Hepatocyte (in vitro differentiated cells): ENCODE data around the gene SMC6. TPM values are rescaled to one million over a fixed set of nuclear protein-coding genes. Genes with fewer than 3 reads are reported as not detected.

ENCODE experiments used
- DNase-seq: peaks from one replicate; pipeline ENCODE4 v3.0.0-alpha.2; 2016; ENCODE audit warnings: low spot score
- H2AFZ ChIP-seq: fragments of 200-600 bp; sonication (generic); 2 replicates; pipeline ENCODE4 v1.6.0; 2016; ENCODE audit warnings: antibody characterized with exemption, mild to moderate bottlenecking
- H3K27ac ChIP-seq: fragments of 200-600 bp; sonication (generic); 2 replicates; pipeline ENCODE4 v1.5.1; 2016; ENCODE audit warnings: mild to moderate bottlenecking
- H3K27me3 ChIP-seq: fragments of 200-600 bp; sonication (generic); 2 replicates; pipeline ENCODE4 v1.6.1; 2016
- H3K36me3 ChIP-seq: fragments of 200-600 bp; sonication (generic); replicated peaks from 2 replicates; pipeline ENCODE4 v1.5.1; 2016; ENCODE audit warnings: low read depth; ENCODE audit not compliant: insufficient read depth
- H3K4me1 ChIP-seq: fragments of 200-600 bp; sonication (generic); 2 replicates; pipeline ENCODE4 v1.5.1; 2016; ENCODE audit warnings: mild to moderate bottlenecking, moderate library complexity; ENCODE audit not compliant: insufficient read depth
- H3K4me2 ChIP-seq: fragments of 200-600 bp; sonication (generic); 2 replicates; pipeline ENCODE4 v1.6.0; 2016
- H3K4me3 ChIP-seq: fragments of 200-600 bp; sonication (generic); 2 replicates; pipeline ENCODE4 v1.5.1; 2016; ENCODE audit warnings: mild to moderate bottlenecking
- H3K79me2 ChIP-seq: fragments of 200-600 bp; sonication (generic); 2 replicates; pipeline ENCODE4 v1.6.0; 2017; ENCODE audit warnings: mild to moderate bottlenecking
- H3K9me2 ChIP-seq: fragments of 200-600 bp; sonication (generic); replicated peaks from 2 replicates; pipeline ENCODE4 v1.6.0; 2017; ENCODE audit warnings: mild to moderate bottlenecking; ENCODE audit not compliant: insufficient read depth
- H3K9me3 ChIP-seq: fragments of 200-600 bp; sonication (generic); 2 replicates; pipeline ENCODE4 v1.5.1; 2016; ENCODE audit warnings: low read depth, mild to moderate bottlenecking
- H4K20me1 ChIP-seq: fragments of 200-600 bp; sonication (generic); 2 replicates; pipeline ENCODE4 v1.6.0; 2016; ENCODE audit warnings: mild to moderate bottlenecking; ENCODE audit not compliant: insufficient read depth, poor library complexity, severe bottlenecking
- EZH2 ChIP-seq: fragments of 200-600 bp; sonication (generic); IDR thresholded peaks from 2 replicates; pipeline ENCODE4 v1.6.1; 2016; ENCODE audit warnings: antibody characterized with exemption, mild to moderate bottlenecking, borderline replicate concordance
- EZH2phosphoT487 ChIP-seq: fragments of 200-600 bp; sonication (generic); IDR thresholded peaks from one replicate; pipeline ENCODE4 v1.6.1; 2018; ENCODE audit warnings: antibody characterized with exemption, mild to moderate bottlenecking, low read depth, moderate library complexity; ENCODE audit not compliant: unreplicated experiment, severe bottlenecking
- WGBS: methylation state at CpG from one replicate; pipeline ENCODE4 v1.1.6; 2016; ENCODE audit warnings: low lambda C conversion rate; ENCODE audit errors: missing lambda C conversion rate; 5-methylcytosine and 5-hydroxymethylcytosine counted together
- polyA plus RNA-seq: library from polyadenylated mRNA; unstranded; fragments of >200 nt; fragmentation: Nextera tagmentation; extraction: Ambion mirVana; gene quantifications from 2 replicates; pipeline ENCODE4 v1.2.1, GENCODE V29; 2016
- total RNA-seq: library from RNA; depleted of rRNA; stranded (reverse); fragments of >200 nt; gene quantifications from 2 replicates; pipeline ENCODE4 v1.2.3, GENCODE V29; 2014
- TF ChIP-seq, protein P1 (sequence below): fragments of 200-600 bp; sonication (generic); IDR thresholded peaks from 2 replicates; pipeline ENCODE4 v1.5.1; 2016; ENCODE audit warnings: antibody characterized with exemption, mild to moderate bottlenecking; ENCODE audit not compliant: poor library complexity

The SMC6 gene
- total and polyA plus RNA-seq, 2 experiments from 2014 or later: 8.9 to 13.4 TPM

DNA sequence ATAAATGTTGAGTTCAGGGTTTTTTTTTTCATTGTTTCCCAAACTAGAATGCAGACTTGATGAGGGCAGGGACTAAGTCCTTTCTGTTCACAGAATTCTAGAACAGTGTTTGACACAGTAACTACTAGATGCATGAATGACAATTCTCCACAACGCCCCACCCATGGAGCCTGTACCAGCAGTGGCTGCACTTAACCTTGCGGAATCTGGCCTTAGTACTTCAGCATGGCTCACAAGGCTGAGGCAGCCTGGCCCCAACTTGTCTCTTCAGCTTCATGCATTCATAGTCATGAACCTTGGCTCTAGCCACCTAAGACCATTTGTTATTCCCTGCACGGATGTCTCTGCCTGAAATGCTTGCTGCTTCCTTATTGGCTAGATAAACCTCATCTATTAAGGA lies 33.1 kb upstream of the SMC6 start:
- Histone ChIP-seq H3K4me1 (peaks cover 16% of the 10 kb centered on the region), H3K9me3 (no peaks in the 10 kb centered on the region), H3K27ac (no peak overlapping the region), H4K20me1 (no peaks in the 10 kb centered on the region), H3K4me2 (no peak overlapping the region), H2AFZ (no peak overlapping the region), H3K36me3 (no peaks in the 10 kb centered on the region), H3K4me3 (no peak overlapping the region), H3K27me3 (no peaks in the 10 kb centered on the region), H3K79me2 (no peaks in the 10 kb centered on the region), H3K9me2 (no peaks in the 10 kb centered on the region)
- WGBS: 90% methylated on average over 3 of the region's 3 CpGs
- no peak for TF ChIP-seq EZH2phosphoT487
- TF ChIP-seq, protein P1, sequence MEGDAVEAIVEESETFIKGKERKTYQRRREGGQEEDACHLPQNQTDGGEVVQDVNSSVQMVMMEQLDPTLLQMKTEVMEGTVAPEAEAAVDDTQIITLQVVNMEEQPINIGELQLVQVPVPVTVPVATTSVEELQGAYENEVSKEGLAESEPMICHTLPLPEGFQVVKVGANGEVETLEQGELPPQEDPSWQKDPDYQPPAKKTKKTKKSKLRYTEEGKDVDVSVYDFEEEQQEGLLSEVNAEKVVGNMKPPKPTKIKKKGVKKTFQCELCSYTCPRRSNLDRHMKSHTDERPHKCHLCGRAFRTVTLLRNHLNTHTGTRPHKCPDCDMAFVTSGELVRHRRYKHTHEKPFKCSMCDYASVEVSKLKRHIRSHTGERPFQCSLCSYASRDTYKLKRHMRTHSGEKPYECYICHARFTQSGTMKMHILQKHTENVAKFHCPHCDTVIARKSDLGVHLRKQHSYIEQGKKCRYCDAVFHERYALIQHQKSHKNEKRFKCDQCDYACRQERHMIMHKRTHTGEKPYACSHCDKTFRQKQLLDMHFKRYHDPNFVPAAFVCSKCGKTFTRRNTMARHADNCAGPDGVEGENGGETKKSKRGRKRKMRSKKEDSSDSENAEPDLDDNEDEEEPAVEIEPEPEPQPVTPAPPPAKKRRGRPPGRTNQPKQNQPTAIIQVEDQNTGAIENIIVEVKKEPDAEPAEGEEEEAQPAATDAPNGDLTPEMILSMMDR: no peak
- no peak for TF ChIP-seq EZH2
- no peak for DNase-seq

DNA sequence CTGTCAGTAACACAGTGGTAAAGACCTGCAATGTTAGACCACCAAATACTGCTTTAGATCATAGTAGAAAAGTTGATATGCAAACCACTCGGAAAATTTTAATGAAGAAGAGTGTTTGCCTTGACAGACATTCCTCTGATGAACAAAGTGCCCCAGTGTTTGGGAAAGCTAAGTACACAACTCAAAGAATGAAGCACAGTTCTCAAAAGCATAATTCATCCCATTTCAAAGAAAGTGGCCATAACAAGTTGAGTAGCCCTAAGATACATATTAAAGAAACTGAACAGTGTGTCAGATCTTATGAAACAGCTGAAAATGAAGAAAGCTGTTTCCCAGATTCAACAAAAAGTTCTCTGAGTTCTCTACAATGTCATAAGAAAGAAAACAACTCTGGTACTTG lies 27.9 kb upstream of the SMC6 start:
- Histone ChIP-seq H3K36me3 (no peaks in the 10 kb centered on the region), H3K79me2 (no peaks in the 10 kb centered on the region), H3K9me3 (no peaks in the 10 kb centered on the region), H3K27ac (no peak overlapping the region), H4K20me1 (no peaks in the 10 kb centered on the region), H3K4me1 (no peaks in the 10 kb centered on the region), H3K4me2 (no peak overlapping the region), H3K27me3 (no peaks in the 10 kb centered on the region), H3K4me3 (no peak overlapping the region), H2AFZ (no peak overlapping the region), H3K9me2 (no peaks in the 10 kb centered on the region)
- TF ChIP-seq EZH2phosphoT487: no peak
- 88% methylated on average over 1 of the region's 1 CpG for WGBS
- DNase-seq: no peak

DNA sequence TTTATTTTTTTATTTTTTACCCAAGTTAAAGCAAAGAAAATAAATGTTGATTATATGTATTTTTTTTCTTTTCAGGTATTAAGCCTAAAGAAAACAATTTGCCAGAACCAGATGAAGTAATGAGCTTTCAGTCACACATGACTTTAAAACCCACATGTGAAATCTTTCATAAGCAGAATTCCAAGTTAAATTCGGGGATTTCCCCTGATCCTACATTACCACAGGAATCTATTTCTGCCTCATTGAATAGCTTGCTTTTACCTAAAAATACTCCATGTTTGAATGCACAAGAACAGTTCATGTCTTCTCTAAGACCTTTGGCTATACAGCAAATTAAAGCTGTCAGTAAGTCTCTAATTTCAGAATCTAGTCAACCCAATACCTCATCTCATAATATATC lies 26.9 kb upstream of the SMC6 start:
- Histone ChIP-seq H3K27me3 (no peaks in the 10 kb centered on the region), H2AFZ (no peak overlapping the region), H3K36me3 (no peaks in the 10 kb centered on the region), H3K79me2 (no peaks in the 10 kb centered on the region), H3K4me2 (no peak overlapping the region), H3K9me3 (no peaks in the 10 kb centered on the region), H3K4me1 (no peaks in the 10 kb centered on the region), H3K9me2 (no peaks in the 10 kb centered on the region), H3K27ac (no peak overlapping the region), H3K4me3 (no peak overlapping the region), H4K20me1 (no peaks in the 10 kb centered on the region)
- 85% methylated on average over 1 of the region's 1 CpG for WGBS
- TF ChIP-seq, protein P1: no peak
- no peak for TF ChIP-seq EZH2phosphoT487
- TF ChIP-seq EZH2: no peak
- no peak for DNase-seq

DNA sequence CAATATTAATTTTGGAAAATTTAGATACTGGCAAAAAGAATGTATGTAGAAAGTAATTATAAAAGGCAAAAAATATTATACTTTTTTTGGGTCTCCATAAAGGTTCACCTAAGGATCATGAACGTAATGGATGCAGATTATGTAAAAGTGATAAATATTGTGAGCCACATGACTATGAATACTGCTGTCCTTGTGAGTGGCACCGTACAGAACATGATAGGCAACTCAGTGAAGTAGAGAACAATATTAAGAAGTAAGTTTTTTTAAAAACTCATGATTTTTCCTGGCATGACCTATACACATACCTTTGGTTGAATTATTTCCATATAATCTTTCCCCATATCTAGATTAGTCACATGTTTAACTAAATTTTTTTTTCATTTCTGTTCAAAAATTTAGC lies 18.9 kb upstream of the SMC6 start:
- H3K4me3 ChIP-seq: no peak overlapping the region
- DNase-seq: no peak

More for the DNA sequence above, 18.9 kb upstream of the SMC6 start:
- Histone ChIP-seq H3K9me3 (no peaks in the 10 kb centered on the region), H2AFZ (no peak overlapping the region), H3K27ac (no peak overlapping the region), H4K20me1 (no peaks in the 10 kb centered on the region), H3K4me2 (no peak overlapping the region), H3K9me2 (no peaks in the 10 kb centered on the region), H3K36me3 (no peaks in the 10 kb centered on the region), H3K4me1 (no peaks in the 10 kb centered on the region), H3K79me2 (no peaks in the 10 kb centered on the region), H3K27me3 (no peaks in the 10 kb centered on the region)
- no peak for TF ChIP-seq EZH2phosphoT487
- no peak for TF ChIP-seq EZH2
- TF ChIP-seq, protein P1: no peak
- WGBS: 90% methylated on average over 2 of the region's 2 CpGs
